Spleen (tissue), 11 donors: ENCODE data around the gene PPP1R14B. TPM values are rescaled to one million over a fixed set of nuclear protein-coding genes. Genes with fewer than 3 reads are reported as not detected.

ENCODE experiments used
- DNase-seq: peaks from one replicate; pipeline ENCODE4 v3.0.0-alpha.2; 2020
- H3K27ac ChIP-seq, 8 donors: fragments of 200-600 bp; sonication (generic) in 7 of 8; 1 replicate in 4 of 8; 2 replicates in 4 of 8; pipeline versions ENCODE4 v1.5.0 to v1.8.0; 2016 to 2021; ENCODE audit warnings: inconsistent platforms in 4 of 8, mild to moderate bottlenecking in 4 of 8, moderate library complexity in 1 of 8
- H3K27me3 ChIP-seq, 7 donors: fragments of 200-600 bp; sonication (generic) in 6 of 7; replicated peaks in 1 of 7; 1 replicate in 4 of 7; 2 replicates in 3 of 7; pipeline versions ENCODE4 v1.5.0 to v1.8.0; 2016 to 2021; ENCODE audit warnings: inconsistent platforms in 3 of 7, mild to moderate bottlenecking in 1 of 7
- H3K36me3 ChIP-seq, 6 donors: fragments of 200-600 bp; sonication (generic) in 5 of 6; 1 replicate in 4 of 6; 2 replicates in 2 of 6; pipeline versions ENCODE4 v1.5.0 to v1.8.0; 2016 to 2021; ENCODE audit warnings: inconsistent platforms in 2 of 6
- H3K4me1 ChIP-seq, 6 donors: fragments of 200-600 bp; sonication (generic) in 5 of 6; 1 replicate in 3 of 6; 2 replicates in 3 of 6; pipeline versions ENCODE4 v1.5.0 to v1.8.0; 2016 to 2021; ENCODE audit warnings: inconsistent platforms in 3 of 6
- H3K4me3 ChIP-seq, 8 donors: fragments of 200-600 bp; sonication (generic) in 7 of 8; 1 replicate in 4 of 8; 2 replicates in 4 of 8; pipeline versions ENCODE4 v1.5.0 to v1.8.0; 2016 to 2021; ENCODE audit warnings: inconsistent platforms in 4 of 8, mild to moderate bottlenecking in 4 of 8, moderate library complexity in 2 of 8
- H3K9me3 ChIP-seq, 8 donors: fragments of 200-600 bp; sonication (generic) in 7 of 8; 1 replicate in 4 of 8; 2 replicates in 4 of 8; pipeline versions ENCODE4 v1.5.0 to v1.8.0; 2016 to 2021; ENCODE audit warnings: inconsistent platforms in 4 of 8
- POLR2A ChIP-seq, 3 donors: fragments of 450-650 bp; IDR thresholded peaks; one replicate each; pipeline ENCODE4 v1.5.1; 2017; ENCODE audit warnings: antibody characterized with exemption in 3 of 3, mild to moderate bottlenecking in 1 of 3
- POLR2AphosphoS5 ChIP-seq, 3 donors: sonication (generic); formaldehyde crosslinking; IDR thresholded peaks; one replicate each; pipeline ENCODE4 v1.5.1; 2017; ENCODE audit warnings: antibody characterized with exemption in 3 of 3
- WGBS, 5 donors: extraction: QIAGEN DNeasy Blood & Tissue Kit in 3 of 5; methylation state at CpG; one replicate each; pipeline versions ENCODE4 v1.1.5 to v1.1.7; 2013 to 2018; 5-methylcytosine and 5-hydroxymethylcytosine counted together
- intact Hi-C: fragments of 100-400 bp; cut with DNase I; formaldehyde crosslinking; loops from one replicate; pipeline ENCODE4 v1.15.0; 2023; ENCODE audit warnings: low total_unique reads
- polyA plus RNA-seq, 3 donors: library from polyadenylated mRNA; stranded (reverse); fragments of 200-250 nt; gene quantifications; one replicate each; pipeline ENCODE4 v1.2.1, GENCODE V29; 2013
- total RNA-seq, 7 donors: library from RNA; depleted of rRNA in 3 of 7; stranded (reverse); fragments of >200 nt in 3 of 7; fragmentation: NEBNext Ultra II Directional in 4 of 7; extraction: Animal tissue kit (Norgen Biotek cat#: 25700) in 4 of 7; gene quantifications; one replicate each; pipeline versions ENCODE4 v1.1.0 to v1.2.1, GENCODE V29; 2016 to 2021
- TF ChIP-seq, protein P1 (sequence below), 11 experiments: fragments of 200-600 bp in 7 of 11; fragments of 450-650 bp in 4 of 11; sonication (generic) in 4 of 11; IDR thresholded peaks in 8 of 11; conservative IDR thresholded peaks in 3 of 11; 1 replicate in 7 of 11; 2 replicates in 4 of 11; pipeline versions ENCODE4 v1.4.0 to v1.8.0; 2016 to 2021; ENCODE audit warnings: antibody characterized with exemption in 11 of 11, inconsistent platforms in 4 of 11, mild to moderate bottlenecking in 1 of 11
- donor health status: healthy with polysubstance abuse.
- donor health status: DM: no; HTN: no; CAD: no; lungs with moderate emphysema.
- donor health status: DM: no; HTN: no; CAD: no.
- donor health status: Bipolar disorder and iron deficiency.
- donor health status: healthy.
- donor health status: DM: no; HTN: no; CAD: no.
- donor health status: DM: yes; HTN: yes; CAD: no.

The PPP1R14B gene
- total and polyA plus RNA-seq, 10 donors, result 47.6 to 190 (median 83.6) TPM

DNA sequence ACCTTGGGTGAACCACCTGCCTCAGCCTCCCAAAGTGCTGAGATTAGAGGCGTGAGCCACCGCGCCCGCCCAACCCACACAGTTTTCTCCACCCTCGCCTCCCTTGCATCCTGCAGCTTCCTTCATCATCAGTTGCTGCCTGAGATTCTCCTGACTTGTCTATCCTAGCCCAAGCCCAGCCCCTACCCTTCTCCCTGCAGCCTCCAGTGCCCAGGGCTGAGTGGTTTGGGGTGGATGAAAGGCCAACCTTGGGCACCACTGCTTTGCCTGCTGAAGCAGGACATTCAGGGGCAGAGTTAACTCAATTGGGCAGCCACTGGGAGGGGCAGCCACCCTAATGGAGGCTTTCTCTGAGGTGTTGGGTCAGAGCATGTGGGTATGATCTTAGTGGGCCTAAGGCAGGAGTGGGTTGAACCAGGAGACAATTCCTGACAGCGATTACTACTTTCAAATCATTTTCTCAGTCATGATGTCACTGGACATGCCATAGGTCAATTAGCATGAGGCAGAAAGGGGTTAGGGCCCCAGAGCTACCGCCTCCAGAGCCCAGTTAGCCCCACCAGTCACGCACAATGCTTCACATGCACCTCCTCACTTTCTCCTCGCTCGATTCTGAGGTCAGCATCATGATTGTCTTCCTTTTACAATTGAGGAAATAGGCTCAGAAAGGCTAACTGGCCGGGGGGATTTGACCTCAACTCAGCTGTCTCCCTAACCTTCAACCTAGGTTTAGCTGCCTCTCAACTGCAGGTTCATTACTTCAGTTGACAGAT is 6.9 kb downstream of the PPP1R14B start:
- WGBS, 5 donors, result 56 to 72% (median 59%) methylated on average over 11 of the region's 11 CpGs
- DNase-seq, result no peak
- Histone ChIP-seq H3K9me3 (no peaks in the 10 kb centered on the region), H3K27me3 (no peaks in the 10 kb centered on the region), H3K36me3 (peaks cover 0 to 54% (median 28%) of the 10 kb centered on the region in 6 donors), H3K4me1 (peaks cover 20 to 90% (median 67%) of the 10 kb centered on the region in 6 donors), H3K4me3 (peak overlapping the region in 5 of 8 donors; percentile 83 to 99 (median 94)), H3K27ac (peak overlapping the region; percentile 86 to 100 (median 98))
- intact Hi-C loops, result no loop called here
- TF ChIP-seq, protein P1, sequence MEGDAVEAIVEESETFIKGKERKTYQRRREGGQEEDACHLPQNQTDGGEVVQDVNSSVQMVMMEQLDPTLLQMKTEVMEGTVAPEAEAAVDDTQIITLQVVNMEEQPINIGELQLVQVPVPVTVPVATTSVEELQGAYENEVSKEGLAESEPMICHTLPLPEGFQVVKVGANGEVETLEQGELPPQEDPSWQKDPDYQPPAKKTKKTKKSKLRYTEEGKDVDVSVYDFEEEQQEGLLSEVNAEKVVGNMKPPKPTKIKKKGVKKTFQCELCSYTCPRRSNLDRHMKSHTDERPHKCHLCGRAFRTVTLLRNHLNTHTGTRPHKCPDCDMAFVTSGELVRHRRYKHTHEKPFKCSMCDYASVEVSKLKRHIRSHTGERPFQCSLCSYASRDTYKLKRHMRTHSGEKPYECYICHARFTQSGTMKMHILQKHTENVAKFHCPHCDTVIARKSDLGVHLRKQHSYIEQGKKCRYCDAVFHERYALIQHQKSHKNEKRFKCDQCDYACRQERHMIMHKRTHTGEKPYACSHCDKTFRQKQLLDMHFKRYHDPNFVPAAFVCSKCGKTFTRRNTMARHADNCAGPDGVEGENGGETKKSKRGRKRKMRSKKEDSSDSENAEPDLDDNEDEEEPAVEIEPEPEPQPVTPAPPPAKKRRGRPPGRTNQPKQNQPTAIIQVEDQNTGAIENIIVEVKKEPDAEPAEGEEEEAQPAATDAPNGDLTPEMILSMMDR (IDR thresholded peaks at IDR 0.05 in 8 of 11, conservative IDR thresholded peaks at IDR 0.05 in 3 of 11), result no peak
- no peak for TF ChIP-seq POLR2A (IDR thresholded peaks at IDR 0.05)
- TF ChIP-seq POLR2AphosphoS5 (IDR thresholded peaks at IDR 0.05), result peak in 2 of 3 donors; percentile 15 to 62

DNA sequence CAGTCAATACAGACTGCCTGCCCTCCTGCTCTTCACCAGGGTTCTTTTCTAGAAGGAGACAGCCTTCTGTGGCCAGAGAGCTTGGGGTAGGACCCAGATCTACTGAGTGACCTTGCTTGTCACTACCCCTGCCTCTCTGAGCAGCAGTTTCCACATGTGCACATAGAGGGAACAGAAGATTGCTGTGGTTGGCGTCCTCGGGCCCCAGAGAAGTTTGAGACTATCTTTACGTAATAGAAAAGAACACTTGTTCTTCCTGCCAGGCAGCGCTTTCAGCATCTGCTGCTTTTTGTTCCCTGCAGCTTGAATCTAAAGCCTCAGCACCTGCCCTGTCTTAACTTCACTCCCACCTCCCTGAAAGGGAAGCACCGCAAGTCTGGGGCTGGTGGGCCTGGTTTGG is 7.7 kb downstream of the PPP1R14B start:
- peaks cover 0 to 46% (median 26%) of the 10 kb centered on the region in 6 donors for H3K36me3 ChIP-seq
- peak overlapping the region in 1 of 8 donors; percentile 35 for H3K4me3 ChIP-seq
- DNase-seq, result no peak
- intact Hi-C loops, result no loop called here
- WGBS, 5 donors, result 47 to 79% (median 66%) methylated on average over 5 of the region's 5 CpGs
- H3K4me1 ChIP-seq, result peaks cover 19 to 85% (median 65%) of the 10 kb centered on the region in 6 donors
- no peaks in the 10 kb centered on the region for H3K9me3 ChIP-seq
- peak overlapping the region; percentile 43 to 100 (median 98) for H3K27ac ChIP-seq
- no peaks in the 10 kb centered on the region for H3K27me3 ChIP-seq
- peak in 1 of 3 donors; percentile 61 for TF ChIP-seq POLR2AphosphoS5 (IDR thresholded peaks at IDR 0.05)
- TF ChIP-seq, protein P1 (IDR thresholded peaks at IDR 0.05 in 8 of 11, conservative IDR thresholded peaks at IDR 0.05 in 3 of 11), result no peak
- no peak for TF ChIP-seq POLR2A (IDR thresholded peaks at IDR 0.05)

DNA sequence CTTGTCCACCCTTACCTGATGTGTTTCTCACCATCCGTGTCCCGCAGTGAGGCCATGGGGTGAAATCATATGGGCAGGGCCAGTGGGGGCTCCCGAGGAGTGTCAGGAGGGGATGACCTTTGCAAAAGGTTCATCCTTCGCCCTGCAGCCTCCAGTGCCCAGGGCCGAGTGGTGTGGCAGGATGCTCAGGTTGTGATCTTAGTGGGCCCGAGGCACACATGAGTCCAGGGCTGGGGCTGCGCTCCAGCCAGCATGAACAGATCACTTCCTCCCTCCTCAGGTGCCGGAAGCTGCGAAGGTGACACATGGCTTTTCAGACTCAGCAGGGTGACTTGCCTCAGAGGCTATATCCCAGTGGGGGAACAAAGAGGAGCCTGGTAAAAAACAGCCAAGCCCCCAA is 8.7 kb downstream of the PPP1R14B start:
- peaks cover 25 to 85% (median 66%) of the 10 kb centered on the region in 6 donors for H3K4me1 ChIP-seq
- DNase-seq, result peak; percentile 82
- peaks cover 0 to 37% (median 19%) of the 10 kb centered on the region in 6 donors for H3K36me3 ChIP-seq
- 75 to 90% (median 82%) methylated on average over 7 to 9 of the region's 9 CpGs for WGBS, 5 donors
- no peaks in the 10 kb centered on the region for H3K9me3 ChIP-seq
- H3K27me3 ChIP-seq, result no peaks in the 10 kb centered on the region
- intact Hi-C loops, result no loop called here
- peak overlapping the region in 7 of 8 donors; percentile 95 to 100 (median 99) for H3K27ac ChIP-seq
- TF ChIP-seq, protein P1 (IDR thresholded peaks at IDR 0.05 in 8 of 11, conservative IDR thresholded peaks at IDR 0.05 in 3 of 11), result no peak
- TF ChIP-seq POLR2AphosphoS5 (IDR thresholded peaks at IDR 0.05), result peak in 2 of 3 donors; percentile 40 to 47
- H3K4me3 ChIP-seq, result peak overlapping the region in 1 of 8 donors; percentile 35

DNA sequence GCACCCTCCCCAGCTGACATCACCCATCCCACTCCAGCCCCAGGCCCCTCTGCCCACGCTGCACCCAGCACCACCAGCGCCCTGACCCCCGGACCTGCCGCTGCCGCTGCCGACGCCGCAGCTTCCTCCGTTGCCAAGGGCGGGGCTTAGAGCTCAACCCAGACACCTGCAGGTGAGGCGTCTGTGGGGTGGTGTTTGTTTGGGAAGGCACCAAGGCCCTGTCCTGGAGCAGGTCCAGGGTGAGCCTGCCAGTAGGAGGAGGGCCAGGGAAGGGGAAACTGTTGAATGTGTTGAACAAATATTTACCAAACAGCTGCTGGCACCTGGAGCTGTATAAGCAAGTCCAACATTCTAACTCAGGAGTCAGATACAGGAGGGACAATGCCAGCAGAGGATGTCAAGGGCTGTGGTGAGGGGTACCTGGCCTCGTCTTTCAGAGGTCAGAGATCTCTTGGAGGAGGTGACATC is 9.2 kb downstream of the PPP1R14B start:
- Histone ChIP-seq H3K4me1 (peaks cover 27 to 85% (median 64%) of the 10 kb centered on the region in 6 donors), H3K27me3 (no peaks in the 10 kb centered on the region), H3K9me3 (no peaks in the 10 kb centered on the region), H3K36me3 (peaks cover 0 to 33% (median 18%) of the 10 kb centered on the region in 6 donors), H3K27ac (peak overlapping the region in 7 of 8 donors; percentile 95 to 100 (median 99)), H3K4me3 (peak overlapping the region in 1 of 8 donors; percentile 35)
- no peak for DNase-seq
- TF ChIP-seq POLR2AphosphoS5 (IDR thresholded peaks at IDR 0.05), result no peak
- TF ChIP-seq, protein P1 (IDR thresholded peaks at IDR 0.05 in 8 of 11, conservative IDR thresholded peaks at IDR 0.05 in 3 of 11), result no peak
- no peak for TF ChIP-seq POLR2A (IDR thresholded peaks at IDR 0.05)
- WGBS, 5 donors, result 70 to 88% (median 82%) methylated on average over 12 of the region's 12 CpGs
- intact Hi-C loops, result no loop called here
